Caco-2 (cell line): ENCODE measurements around the gene ADORA3. TPM values are rescaled to one million over a fixed set of nuclear protein-coding genes. Genes with fewer than 3 reads are reported as not detected.
A peak's percentile ranks its signal among the peaks of the same experiment; 100 is the strongest.

Source experiments
- BruUV-seq: library from RNA; stranded (reverse); fragments of 400-500 nt; replicated peaks from 2 replicates; lab custom pipeline; 2021; lab: Mats Ljungman, UMichigan
- CTCF ChIA-PET: fragments of 300-600 bp; sonication (Branson Sonifier 250); formaldehyde crosslinking; loops from one replicate; lab custom pipeline; 2022; ENCODE audit warnings: antibody characterized with exemption; lab: Charles Lee
- POLR2A ChIA-PET: fragments of 300-600 bp; sonication (Branson Sonifier 250); formaldehyde crosslinking; loops from one replicate; lab custom pipeline; 2022; ENCODE audit warnings: antibody characterized with exemption; lab: Charles Lee
- DNase-seq, 2 experiments: peaks; one replicate each; pipeline versions ENCODE4 v3.0.0 to v3.0.0-alpha.2; 2020 to 2022
- H3K27me3 ChIP-seq: replicated peaks from 2 replicates; pipeline ENCODE4 v1.6.0; 2011; ENCODE audit warnings: low read length; ENCODE audit not compliant: control insufficient read depth, insufficient read depth
- H3K36me3 ChIP-seq: 2 replicates; pipeline ENCODE4 v1.5.1; 2011; ENCODE audit warnings: low read length; ENCODE audit not compliant: control insufficient read depth, insufficient read depth
- H3K4me1 ChIP-seq: fragments of 250-450 bp; sonication (Bioruptor Pico); 2 replicates; pipeline ENCODE4 v1.5.1; 2020; ENCODE audit warnings: mild to moderate bottlenecking
- H3K4me3 ChIP-seq: 2 replicates; pipeline ENCODE4 v1.5.1; 2011; ENCODE audit warnings: low read depth, mild to moderate bottlenecking, control low read depth, low read length
- H3K9me3 ChIP-seq: fragments of 250-450 bp; sonication (Bioruptor Pico); 2 replicates; pipeline ENCODE4 v1.5.1; 2020; ENCODE audit warnings: mild to moderate bottlenecking, moderate library complexity
- H3K27ac Mint-ChIP-seq: one replicate; pipeline ENCODE4 v1.8.0; 2022; ENCODE audit warnings: mixed read lengths; ENCODE audit not compliant: unreplicated experiment
- H3K27me3 Mint-ChIP-seq: one replicate; pipeline ENCODE4 v1.8.0; 2022; ENCODE audit warnings: mixed read lengths; ENCODE audit not compliant: insufficient read depth, unreplicated experiment
- H3K36me3 Mint-ChIP-seq: one replicate; pipeline ENCODE4 v1.8.0; 2022; ENCODE audit warnings: mild to moderate bottlenecking, mixed read lengths; ENCODE audit not compliant: insufficient read depth, unreplicated experiment
- H3K4me1 Mint-ChIP-seq: one replicate; pipeline ENCODE4 v1.8.0; 2022; ENCODE audit warnings: low read depth, mixed read lengths; ENCODE audit not compliant: unreplicated experiment
- H3K4me3 Mint-ChIP-seq: one replicate; pipeline ENCODE4 v1.8.0; 2022; ENCODE audit warnings: mild to moderate bottlenecking, moderate library complexity, mixed read lengths; ENCODE audit not compliant: unreplicated experiment
- H3K9me3 Mint-ChIP-seq: one replicate; pipeline ENCODE4 v1.8.0; 2022; ENCODE audit warnings: mixed read lengths; ENCODE audit not compliant: unreplicated experiment
- intact Hi-C: fragments of 100-400 bp; cut with micrococcal nuclease; formaldehyde crosslinking; loops from one replicate; pipeline ENCODE4 v1.10.0; 2022; ENCODE audit not compliant: unreplicated experiment
- total RNA-seq: library from RNA; stranded (reverse); gene quantifications from 2 replicates; pipeline ENCODE4 v1.2.3, GENCODE V29; 2022
- TF ChIP-seq, protein P1 (sequence below), 2 experiments: fragments of 200-600 bp in 1 of 2; IDR thresholded peaks; 1 replicate in 1 of 2; 2 replicates in 1 of 2; pipeline versions ENCODE4 v1.5.1 to v1.8.0; 2011 to 2022; ENCODE audit warnings: antibody characterized with exemption in 1 of 2, control low read depth in 1 of 2, inconsistent platforms in 1 of 2, low read depth in 1 of 2, low read length in 1 of 2, mild to moderate bottlenecking in 1 of 2, moderate library complexity in 1 of 2; ENCODE audit not compliant: insufficient read depth in 1 of 2, severe bottlenecking in 1 of 2, unreplicated experiment in 1 of 2

The ADORA3 gene
- total RNA-seq, 1 experiment from 2014 or later, result not detected

GRCh38 chr1:111481387-111482221, 21.8 kb downstream of the ADORA3 start:
- CTCF ChIA-PET, result interaction anchor here (0.6 to 2.1 kb wide), 19 partner anchors 21 to 291 kb away, joined by 3 to 30 read pairs (median 4); partner anchors contain the start of gene INKA2
- Mint-ChIP-seq H3K36me3 (no peaks in the 10 kb centered on the region), H3K27ac (no peak overlapping the region), H3K27me3 (no peaks in the 10 kb centered on the region), H3K9me3 (no peaks in the 10 kb centered on the region), H3K4me3 (no peak overlapping the region), H3K4me1 (no peaks in the 10 kb centered on the region)
- no peaks in the 10 kb centered on the region for H3K36me3 ChIP-seq
- intact Hi-C loops, result loop anchor here (1.0 to 10.0 kb wide), 5 partner anchors 27 to 853 kb away; no protein-coding TSS in a partner anchor
- H3K4me1 ChIP-seq, result no peaks in the 10 kb centered on the region
- no peaks in the 10 kb centered on the region for H3K9me3 ChIP-seq
- H3K27me3 ChIP-seq, result no peaks in the 10 kb centered on the region
- TF ChIP-seq, protein P1, sequence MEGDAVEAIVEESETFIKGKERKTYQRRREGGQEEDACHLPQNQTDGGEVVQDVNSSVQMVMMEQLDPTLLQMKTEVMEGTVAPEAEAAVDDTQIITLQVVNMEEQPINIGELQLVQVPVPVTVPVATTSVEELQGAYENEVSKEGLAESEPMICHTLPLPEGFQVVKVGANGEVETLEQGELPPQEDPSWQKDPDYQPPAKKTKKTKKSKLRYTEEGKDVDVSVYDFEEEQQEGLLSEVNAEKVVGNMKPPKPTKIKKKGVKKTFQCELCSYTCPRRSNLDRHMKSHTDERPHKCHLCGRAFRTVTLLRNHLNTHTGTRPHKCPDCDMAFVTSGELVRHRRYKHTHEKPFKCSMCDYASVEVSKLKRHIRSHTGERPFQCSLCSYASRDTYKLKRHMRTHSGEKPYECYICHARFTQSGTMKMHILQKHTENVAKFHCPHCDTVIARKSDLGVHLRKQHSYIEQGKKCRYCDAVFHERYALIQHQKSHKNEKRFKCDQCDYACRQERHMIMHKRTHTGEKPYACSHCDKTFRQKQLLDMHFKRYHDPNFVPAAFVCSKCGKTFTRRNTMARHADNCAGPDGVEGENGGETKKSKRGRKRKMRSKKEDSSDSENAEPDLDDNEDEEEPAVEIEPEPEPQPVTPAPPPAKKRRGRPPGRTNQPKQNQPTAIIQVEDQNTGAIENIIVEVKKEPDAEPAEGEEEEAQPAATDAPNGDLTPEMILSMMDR (IDR thresholded peaks at IDR 0.05; ENCODE audit: insufficient read depth in 1 of 2, low read depth in 1 of 2, low read length in 1 of 2, severe bottlenecking in 1 of 2, unreplicated experiment in 1 of 2), result peak; percentile 63 to 75
- no peak overlapping the region for H3K4me3 ChIP-seq
- BruUV-seq, result no TSS peak
- POLR2A ChIA-PET, result interaction anchor here (1.1 kb wide), 1 partner anchor 288 kb away, joined by 4 read pairs; no protein-coding TSS in a partner anchor
- DNase-seq, result peak; percentile 78 to 83

GRCh38 chr1:111480674-111481073, 22.8 kb downstream of the ADORA3 start:
- BruUV-seq, result no TSS peak

GRCh38 chr1:111476761-111477309, 26.6 kb downstream of the ADORA3 start:
- Mint-ChIP-seq H3K27me3 (no peaks in the 10 kb centered on the region), H3K27ac (no peak overlapping the region), H3K9me3 (no peaks in the 10 kb centered on the region), H3K36me3 (no peaks in the 10 kb centered on the region), H3K4me1 (no peaks in the 10 kb centered on the region), H3K4me3 (no peak overlapping the region)
- H3K27me3 ChIP-seq, result no peaks in the 10 kb centered on the region
- ChIA-PET CTCF (no interaction called here), POLR2A (no interaction called here)
- no peak overlapping the region for H3K4me3 ChIP-seq
- no peaks in the 10 kb centered on the region for H3K36me3 ChIP-seq
- DNase-seq, result no peak
- no peaks in the 10 kb centered on the region for H3K9me3 ChIP-seq
- intact Hi-C loops, result no loop called here
- TF ChIP-seq, protein P1 (IDR thresholded peaks at IDR 0.05; ENCODE audit: insufficient read depth in 1 of 2, low read depth in 1 of 2, low read length in 1 of 2, severe bottlenecking in 1 of 2, unreplicated experiment in 1 of 2), result no peak
- H3K4me1 ChIP-seq, result no peaks in the 10 kb centered on the region
- BruUV-seq, result no TSS peak

More at GRCh38 chr1:111480674-111481073, 22.8 kb downstream of the ADORA3 start:
- no peak overlapping the region for H3K4me3 Mint-ChIP-seq
- Histone ChIP-seq H3K27me3 (no peaks in the 10 kb centered on the region), H3K36me3 (no peaks in the 10 kb centered on the region), H3K4me3 (no peak overlapping the region), H3K9me3 (no peaks in the 10 kb centered on the region), H3K4me1 (no peaks in the 10 kb centered on the region)
- ChIA-PET CTCF (interaction anchor here (2.1 kb wide), 1 partner anchor 287 kb away, joined by 21 read pairs; no protein-coding TSS in a partner anchor), POLR2A (no interaction called here)
- H3K36me3 Mint-ChIP-seq, result no peaks in the 10 kb centered on the region
- no peaks in the 10 kb centered on the region for H3K9me3 Mint-ChIP-seq
- intact Hi-C loops, result loop anchor here (1.0 to 10.0 kb wide), 5 partner anchors 28 to 854 kb away; no protein-coding TSS in a partner anchor
- no peaks in the 10 kb centered on the region for H3K27me3 Mint-ChIP-seq
- H3K4me1 Mint-ChIP-seq, result no peaks in the 10 kb centered on the region
- TF ChIP-seq, protein P1 (IDR thresholded peaks at IDR 0.05; ENCODE audit: insufficient read depth in 1 of 2, low read depth in 1 of 2, low read length in 1 of 2, severe bottlenecking in 1 of 2, unreplicated experiment in 1 of 2), result no peak
- no peak for DNase-seq
- H3K27ac Mint-ChIP-seq, result no peak overlapping the region
